ENCODE data around the gene KLHL29. TPM values are rescaled to one million over a fixed set of nuclear protein-coding genes. Genes with fewer than 3 reads are reported as not detected.

Gene KLHL29
- total RNA-seq, 1 donor, result 14.7 TPM

GRCh38 chr2:23697256-23698075 is 312.5 kb downstream of the KLHL29 start:
- DNase-seq (ENCODE audit: low read depth), result peak; percentile 28
- H3K4me3 ChIP-seq (ENCODE audit: low read depth, low read length), result no peak overlapping the region
- no peak for TF ChIP-seq CTCF (IDR thresholded peaks at IDR 0.05; ENCODE audit: insufficient read depth, low read depth, low read length)

GRCh38 chr2:23698116-23698693 is 313.2 kb downstream of the KLHL29 start:
- no peak for TF ChIP-seq CTCF (IDR thresholded peaks at IDR 0.05; ENCODE audit: insufficient read depth, low read depth, low read length)
- H3K4me3 ChIP-seq (ENCODE audit: low read depth, low read length), result no peak overlapping the region
- DNase-seq (ENCODE audit: low read depth), result no peak

- no peak for TF ChIP-seq CTCF (IDR thresholded peaks at IDR 0.05; ENCODE audit: insufficient read depth, low read depth, low read length)
- DNase-seq (ENCODE audit: low read depth), result peak; percentile 16
- no peak overlapping the region for H3K4me3 ChIP-seq (ENCODE audit: low read depth, low read length)
Measured at GRCh38 chr2:23698721-23699579, 314.0 kb downstream of the KLHL29 start.

- DNase-seq (ENCODE audit: low read depth), result no peak
- no peak for TF ChIP-seq CTCF (IDR thresholded peaks at IDR 0.05; ENCODE audit: insufficient read depth, low read depth, low read length)
- no peak overlapping the region for H3K4me3 ChIP-seq (ENCODE audit: low read depth, low read length)
Measured at GRCh38 chr2:23699580-23699925, 314.6 kb downstream of the KLHL29 start.

GRCh38 chr2:23700627-23701026 is 315.6 kb downstream of the KLHL29 start:
- TF ChIP-seq CTCF (IDR thresholded peaks at IDR 0.05; ENCODE audit: insufficient read depth, low read depth, low read length), result no peak
- DNase-seq (ENCODE audit: low read depth), result no peak
- no peak overlapping the region for H3K4me3 ChIP-seq (ENCODE audit: low read depth, low read length)

GRCh38 chr2:23703037-23703582 is 318.1 kb downstream of the KLHL29 start:
- no peak overlapping the region for H3K4me3 ChIP-seq (ENCODE audit: low read depth, low read length)
- no peak for DNase-seq (ENCODE audit: low read depth)
- no peak for TF ChIP-seq CTCF (IDR thresholded peaks at IDR 0.05; ENCODE audit: insufficient read depth, low read depth, low read length)

Data from fibroblast of villous mesenchyme (primary cell).